ENCODE measurements around the gene KIAA1671.

Gene KIAA1671

DNA sequence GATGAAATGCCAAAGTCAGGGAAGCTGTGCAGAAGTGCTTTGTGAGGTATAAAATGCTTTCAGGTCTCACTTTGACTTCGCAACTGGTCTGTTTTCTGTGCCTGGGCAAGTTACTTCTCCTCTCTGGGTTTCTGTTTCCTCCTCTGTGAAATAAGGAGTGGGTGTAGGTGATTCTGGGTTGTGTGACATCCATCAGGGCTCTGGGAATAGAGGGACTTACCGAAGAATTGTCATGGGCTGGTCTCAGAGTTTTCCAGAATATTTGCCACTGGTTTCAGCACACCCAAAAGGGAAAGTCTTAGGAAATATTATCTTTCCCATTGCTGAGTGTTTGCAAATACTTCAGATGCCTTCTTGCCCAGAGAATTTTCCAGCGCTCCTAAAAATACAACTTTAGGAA lies 118.4 kb downstream of the KIAA1671 start:
- no peak for DNase-seq

DNA sequence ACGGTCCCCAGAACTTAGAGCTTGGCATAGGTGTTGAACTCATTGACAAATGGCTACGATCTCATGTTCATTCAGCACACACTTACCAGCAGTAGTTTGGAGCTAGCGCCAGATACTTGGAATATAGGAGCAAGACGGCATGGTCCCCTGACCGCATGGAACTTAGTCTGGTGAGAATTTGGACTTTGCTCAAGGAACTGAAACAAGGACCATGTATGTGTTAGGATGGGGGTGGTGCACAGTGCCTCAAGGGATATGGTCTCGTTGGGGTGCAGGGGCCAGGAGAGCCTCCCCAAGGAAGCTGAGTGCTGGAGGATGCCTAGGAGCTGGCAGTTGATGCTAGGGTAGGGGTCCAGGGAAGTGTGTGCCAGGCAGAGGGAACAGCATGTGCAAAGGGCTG lies 119.2 kb downstream of the KIAA1671 start:
- DNase-seq = no peak

DNA sequence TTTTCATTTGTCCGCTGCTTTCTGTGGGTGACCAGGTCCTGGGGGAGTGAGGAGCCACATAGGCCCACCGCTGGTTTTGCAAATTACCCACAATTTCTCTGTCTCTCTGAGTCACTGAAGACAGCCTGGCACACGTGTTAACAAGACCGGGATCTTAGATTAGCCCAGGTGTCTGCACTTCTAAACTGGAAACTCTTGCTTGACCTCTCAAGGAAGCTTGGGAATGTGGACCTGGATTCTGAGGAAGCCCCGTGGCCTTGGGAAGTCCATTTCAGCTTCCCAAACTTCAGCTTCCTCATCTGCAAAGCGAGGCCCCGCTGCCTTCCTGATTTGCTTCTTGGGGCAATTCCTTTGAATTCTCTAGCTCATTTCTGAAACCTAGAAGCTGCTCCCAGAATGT lies 119.9 kb downstream of the KIAA1671 start:
- no peak for DNase-seq

DNA sequence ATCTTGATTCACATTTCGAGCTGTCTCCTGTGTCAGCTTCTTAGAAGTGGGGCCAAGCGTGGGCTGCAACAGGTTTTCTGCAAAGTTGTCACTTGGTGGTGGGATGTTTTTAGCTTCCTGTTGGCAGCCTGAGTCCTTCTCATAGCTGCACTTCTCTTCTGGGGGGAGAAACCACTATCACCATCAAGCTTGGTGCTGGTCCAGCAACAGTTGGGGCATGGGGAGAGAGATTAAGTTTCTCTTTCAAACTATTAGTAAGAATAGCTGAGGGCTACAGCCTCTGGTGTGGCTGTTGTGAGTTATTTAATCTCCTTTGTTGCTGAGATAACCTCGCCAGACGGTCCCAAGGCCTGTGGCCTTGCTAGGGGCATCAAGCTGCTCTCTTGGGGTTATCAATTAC lies 123.8 kb downstream of the KIAA1671 start:
- DNase-seq = no peak

DNA sequence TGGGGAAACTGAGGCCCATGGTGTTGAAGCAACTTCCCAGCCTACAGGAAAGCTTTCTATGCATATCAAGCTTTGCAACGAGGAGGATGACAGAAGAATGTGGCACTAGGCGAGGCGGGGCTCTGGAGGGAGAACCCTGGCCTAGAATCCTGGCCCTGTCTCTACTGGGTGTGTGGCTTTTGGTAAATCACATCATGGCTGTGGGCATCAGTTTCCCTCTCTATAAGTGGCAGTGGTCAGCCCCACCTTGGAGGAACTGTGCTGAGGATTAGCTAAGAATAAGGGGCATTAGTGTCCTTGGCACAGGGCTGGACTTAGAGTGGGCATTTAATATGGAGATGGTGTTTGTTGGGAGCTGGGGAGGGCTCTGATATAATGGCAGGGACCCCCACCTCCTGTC lies 124.5 kb downstream of the KIAA1671 start:
- no peak for DNase-seq

DNA sequence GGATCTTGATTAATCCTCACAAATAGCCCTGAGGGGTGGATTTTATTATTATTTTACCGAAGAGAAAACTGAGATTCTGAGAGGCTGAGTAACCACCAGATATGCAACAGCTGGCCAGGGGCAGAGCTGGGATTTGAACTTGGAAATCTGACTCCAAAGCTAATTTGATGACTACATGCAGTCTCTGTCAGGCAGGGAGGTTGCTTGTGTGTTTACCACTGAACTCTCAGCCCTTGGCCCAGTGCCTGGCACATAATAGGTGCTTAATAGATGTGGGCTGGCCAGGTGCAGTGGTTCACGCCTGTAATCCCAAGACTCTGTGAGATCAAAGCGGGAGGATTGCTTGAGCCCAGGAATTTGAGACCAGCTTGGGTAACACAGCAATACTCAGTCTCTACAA lies 125.4 kb downstream of the KIAA1671 start:
- DNase-seq = peak; percentile 62

DNA sequence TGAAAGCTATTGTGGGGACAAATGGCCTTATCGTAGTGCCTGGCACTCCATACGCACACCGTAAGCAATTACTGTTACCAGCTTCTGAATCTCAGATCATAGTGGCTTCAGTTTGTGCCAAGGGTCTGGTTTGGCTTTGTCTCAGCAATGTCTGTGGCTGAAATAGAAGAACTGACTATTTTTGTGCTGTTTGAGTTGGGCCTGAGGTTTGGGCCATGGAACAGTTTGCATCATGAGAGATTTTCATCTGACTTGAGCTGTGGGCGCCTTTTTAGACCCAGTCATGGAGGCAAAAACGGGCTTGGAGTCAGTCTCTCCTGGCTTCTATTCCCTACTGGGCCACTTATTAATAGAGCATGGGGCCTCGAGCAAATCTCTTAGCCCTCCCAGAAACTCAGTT lies 126.1 kb downstream of the KIAA1671 start:
- no peak for DNase-seq

DNA sequence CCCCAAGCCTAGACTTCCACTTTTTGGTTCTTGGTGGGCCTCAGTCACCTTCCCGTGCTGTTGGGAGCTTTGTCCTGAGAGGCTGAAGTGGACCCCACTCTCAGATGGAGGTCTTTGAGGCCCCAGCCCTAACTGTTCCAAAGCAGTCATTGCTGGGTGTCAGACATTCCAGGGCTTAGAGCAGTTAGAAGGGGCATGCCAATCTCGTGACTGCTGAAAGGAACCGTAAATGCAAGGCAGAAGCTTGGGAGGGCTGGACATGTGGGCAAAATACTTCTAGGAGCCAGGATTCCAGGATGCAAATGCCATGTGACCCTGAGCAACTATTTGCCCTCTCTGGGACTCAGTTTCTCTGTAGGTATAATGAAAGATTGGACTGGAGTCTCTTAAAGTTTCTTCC lies 128.3 kb downstream of the KIAA1671 start:
- DNase-seq = no peak

DNA sequence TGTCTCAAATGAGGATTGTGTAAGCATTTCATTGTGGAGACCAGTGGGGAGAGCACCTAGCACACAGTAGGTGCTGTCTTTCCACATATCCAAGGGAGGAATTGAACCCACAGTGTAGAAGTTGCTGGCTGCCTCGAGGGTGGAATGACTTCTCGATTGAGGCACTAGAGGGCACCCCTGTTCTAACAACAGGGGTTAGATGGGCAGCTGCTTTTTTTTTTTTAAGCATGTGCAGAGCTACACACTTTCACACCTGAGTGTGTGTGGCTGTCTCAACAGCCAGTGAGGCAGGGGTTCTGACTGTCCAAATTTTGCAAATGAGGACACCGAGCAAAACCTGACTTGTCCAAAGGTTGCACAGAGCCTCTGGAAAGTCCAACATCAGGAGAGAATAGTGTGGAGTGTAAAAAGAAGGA lies 128.9 kb downstream of the KIAA1671 start:
- no peak for DNase-seq

DNA sequence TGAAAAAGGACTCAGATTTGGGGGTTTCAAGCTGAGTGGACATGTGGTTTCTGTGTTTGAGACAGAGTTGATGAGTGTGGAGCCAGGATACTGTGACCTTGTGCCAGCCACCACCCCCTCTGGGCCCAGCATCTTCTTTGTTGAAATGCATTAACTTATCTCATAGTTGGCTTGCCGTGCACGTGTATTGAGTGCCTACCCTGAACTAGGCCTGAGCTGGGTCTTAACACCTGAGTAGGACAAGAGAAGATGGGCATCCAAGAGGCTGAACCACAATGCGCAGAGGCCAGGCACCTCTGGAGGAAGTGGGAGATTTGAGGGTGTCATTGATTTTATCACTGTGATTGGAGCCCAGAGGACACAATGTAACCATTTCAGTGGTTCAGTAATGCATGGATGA lies 129.6 kb downstream of the KIAA1671 start:
- no peak for DNase-seq

DNA sequence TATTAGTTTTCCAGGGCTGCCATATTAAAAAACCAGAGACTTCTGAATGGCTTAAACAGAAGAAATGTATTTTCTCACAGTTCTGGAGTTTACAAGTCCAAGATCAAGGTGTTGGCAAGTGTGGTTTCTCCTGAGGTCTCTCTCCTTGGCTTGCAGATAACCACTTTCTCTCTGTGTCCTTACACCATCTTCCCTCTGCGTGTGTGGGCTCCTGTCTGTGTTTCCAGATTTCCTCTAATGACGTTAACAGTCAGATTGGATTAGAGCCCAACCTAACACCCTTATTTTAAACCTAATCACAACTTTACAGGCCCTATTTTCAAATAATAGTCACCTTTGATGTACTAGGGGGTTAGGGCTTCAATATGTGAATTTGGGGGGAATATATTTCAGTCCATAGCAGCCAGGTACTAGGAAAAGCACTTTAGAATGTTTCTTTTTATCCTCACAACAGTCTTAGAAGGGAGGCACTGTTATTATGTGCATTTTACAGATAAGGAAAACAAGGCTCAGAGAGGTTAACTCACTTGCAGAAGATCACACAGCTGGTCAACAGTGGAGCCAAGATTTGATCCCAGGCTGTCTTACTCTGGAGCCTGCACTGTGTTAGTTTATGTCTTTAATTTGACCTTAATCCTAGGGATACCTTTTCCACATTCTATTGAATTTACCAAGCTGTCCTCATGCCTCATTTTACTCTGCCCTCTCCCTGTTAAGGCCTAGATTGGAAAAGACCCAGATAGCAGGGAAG lies 130.7 kb downstream of the KIAA1671 start:
- DNase-seq = no peak

DNA sequence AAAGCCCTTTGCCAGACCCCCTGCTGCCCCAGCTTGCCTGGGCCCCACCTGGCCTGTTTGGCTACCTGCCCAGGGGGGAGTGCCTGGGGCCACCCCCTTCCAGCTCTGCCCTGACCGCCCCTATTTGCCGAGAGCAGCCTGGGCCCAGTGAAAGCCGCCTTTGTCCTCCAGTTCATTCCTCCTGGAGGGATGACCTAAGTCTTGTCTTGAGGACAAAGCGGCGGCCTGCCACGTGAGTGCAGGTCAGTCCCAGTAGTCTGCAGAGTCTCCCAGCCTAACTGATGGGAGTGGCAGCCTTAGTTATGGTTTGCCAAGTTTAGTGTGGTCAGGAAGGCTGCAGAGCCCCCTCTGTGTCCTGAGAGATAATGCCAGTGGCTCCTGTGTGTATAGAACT lies 131.3 kb downstream of the KIAA1671 start:
- DNase-seq = no peak

DNA sequence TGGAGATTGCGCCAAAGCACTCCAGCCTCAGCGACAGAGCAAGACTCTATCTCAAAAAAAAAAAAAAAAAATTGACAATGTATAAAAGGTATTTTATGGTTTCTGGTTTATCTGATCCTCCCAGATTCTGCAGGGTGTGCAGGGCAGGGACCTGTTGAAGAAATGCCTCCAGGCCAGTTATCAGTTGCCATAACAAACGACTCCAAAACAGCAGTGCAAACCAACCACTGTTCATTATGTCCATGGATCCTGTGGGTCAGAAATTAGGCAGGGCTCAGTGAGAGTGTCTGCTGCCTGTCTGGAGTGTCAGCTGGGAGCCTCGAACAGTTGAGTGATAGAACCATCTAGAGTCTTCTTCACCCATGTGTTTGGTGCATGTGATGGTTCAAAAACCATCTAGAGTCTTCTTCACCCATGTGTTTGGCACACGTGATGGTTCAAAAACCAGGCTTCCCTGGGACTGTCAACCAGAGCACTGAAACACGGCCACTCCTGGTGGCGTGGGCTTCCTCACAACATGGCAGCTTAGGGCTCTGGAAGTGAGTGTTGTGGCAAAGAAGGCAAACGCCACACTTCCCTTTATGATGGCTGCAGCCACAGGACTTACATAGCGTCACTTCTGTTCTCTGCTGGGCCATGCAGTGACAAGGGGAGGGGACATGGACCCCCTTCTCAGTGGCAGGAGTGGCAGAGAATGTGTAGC lies 132.0 kb downstream of the KIAA1671 start:
- no peak for DNase-seq

DNA sequence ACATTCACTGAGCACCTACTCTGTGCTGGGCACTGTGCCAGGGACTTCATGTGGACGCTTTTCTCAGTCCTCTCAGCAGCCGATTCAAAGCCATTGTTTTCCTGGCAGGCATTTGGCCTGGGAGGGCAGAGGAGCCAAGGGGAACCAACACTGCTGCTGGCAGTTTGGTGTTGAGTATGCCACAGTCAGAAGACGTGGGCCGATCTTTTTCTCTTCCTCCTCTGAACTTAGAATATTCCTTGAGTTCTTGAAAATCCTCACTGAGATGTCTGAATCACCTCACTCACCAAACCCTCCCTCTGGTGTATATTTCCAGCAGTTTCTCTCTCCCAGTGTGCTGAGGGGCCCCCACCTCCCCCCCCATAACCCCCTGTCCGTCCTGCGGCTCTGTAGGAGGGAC lies 132.6 kb downstream of the KIAA1671 start:
- no peak for DNase-seq

DNA sequence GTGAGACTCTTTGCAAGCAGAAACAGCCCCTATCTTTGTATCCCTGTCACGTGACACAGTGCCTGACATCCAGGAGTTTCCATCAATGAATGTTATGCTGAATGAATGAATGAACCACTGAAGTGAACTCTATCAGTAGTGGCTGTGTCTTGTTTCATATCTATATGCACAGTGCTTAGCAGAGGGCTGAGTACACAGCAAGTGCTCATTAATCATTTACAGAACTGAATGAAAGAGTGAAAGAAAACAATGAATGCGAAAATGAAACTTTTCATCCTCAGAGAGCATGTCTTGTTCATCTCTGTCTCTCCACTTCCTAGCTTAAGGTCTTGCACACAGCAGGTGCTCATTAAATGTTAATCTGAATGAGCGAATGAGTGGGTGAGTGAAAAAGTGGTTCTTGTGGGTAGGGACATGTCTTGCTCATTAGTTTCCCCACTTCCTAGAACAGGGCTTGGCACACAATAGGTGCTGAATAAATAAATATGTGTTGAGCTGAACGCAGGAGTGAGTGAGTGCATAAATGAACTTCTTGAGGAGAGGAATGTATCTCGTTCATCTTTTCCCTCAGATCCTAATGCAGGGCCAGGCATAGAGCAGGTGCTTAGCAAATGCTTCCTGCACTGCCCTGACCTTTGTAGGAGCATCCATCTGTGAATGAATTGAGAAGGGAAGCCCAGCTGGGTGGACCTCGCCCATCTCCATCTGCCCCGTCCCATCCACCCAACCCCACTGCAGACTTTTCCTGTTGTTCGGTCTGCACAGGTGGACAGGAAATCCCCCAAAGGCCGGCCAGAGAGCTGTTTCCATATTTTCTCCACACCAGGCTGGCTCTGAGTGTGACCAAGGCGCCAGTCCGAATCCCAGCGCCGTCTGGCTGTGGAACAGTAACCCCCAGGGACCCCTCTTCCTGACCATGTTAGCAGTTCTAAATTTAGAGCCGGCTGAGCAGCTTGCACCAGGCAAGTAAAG lies 133.7 kb downstream of the KIAA1671 start:
- DNase-seq = no peak

DNA sequence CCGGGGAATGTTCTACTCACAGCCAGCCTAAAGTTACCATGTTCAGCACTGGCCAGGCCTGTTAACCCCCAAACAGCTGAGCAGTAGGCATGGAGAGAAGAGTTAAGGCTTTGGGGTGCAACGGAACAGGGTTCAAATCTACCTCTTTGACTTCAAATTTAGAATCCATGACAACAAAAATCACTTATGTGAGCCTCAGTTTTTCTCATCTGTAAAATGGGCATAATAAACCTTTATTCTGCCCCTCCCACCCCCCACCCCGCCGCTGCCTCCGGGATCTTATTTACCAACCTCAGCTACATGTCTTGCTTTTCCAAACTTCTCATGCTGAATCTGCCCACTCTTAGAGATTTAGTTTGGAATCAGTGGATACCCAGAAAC lies 134.4 kb downstream of the KIAA1671 start:
- DNase-seq = no peak

DNA sequence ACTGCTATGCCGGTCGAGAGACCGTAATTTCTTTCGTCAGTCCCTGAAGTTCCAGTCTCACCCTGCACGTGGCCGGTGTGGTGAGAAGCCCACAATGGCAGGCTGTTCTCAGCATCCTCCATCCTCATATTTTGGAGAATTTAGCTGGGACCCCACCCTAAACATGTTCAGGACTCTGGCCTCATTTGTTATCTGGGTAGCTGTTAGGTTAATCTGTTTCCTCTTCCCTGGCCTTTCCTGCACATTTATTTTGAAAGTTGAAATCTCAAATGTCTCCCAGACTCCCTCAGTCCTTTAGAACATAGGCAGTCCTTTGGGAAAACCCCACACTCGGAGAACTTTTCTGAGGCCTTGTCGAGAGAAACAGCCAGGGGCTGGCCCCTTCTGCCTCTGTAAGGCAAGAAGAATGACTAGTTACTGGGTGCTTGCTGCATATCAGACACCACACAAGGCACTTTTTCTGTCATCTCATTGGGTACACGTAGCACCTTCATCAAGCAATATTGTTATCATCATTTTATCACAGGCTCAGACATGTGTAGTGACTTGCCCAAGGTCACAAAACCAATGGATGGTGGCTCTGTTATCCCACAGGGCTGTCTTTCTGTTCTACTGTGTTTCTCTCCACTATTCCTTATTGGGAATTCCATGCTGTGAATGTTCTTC lies 137.8 kb downstream of the KIAA1671 start:
- DNase-seq = no peak

DNA sequence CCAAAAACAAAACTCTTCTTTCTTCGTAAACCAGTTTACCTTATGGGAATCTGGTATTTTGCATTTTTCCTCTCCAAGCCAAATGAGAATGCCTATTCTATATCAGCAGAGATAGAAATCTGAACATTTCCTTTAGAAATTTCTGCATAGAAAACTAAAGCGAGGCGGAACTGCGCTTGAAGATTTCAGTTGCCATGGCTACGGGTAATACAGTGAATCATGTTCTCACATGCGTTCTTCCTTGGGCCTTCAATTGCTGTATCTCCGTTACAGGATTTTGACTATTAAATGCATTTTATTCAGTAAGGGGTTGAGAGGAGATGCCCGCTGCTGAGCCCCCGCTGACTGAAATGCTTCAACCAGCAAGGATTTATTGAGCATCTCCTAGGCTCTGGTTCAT lies 138.9 kb downstream of the KIAA1671 start:
- DNase-seq = no peak

DNA sequence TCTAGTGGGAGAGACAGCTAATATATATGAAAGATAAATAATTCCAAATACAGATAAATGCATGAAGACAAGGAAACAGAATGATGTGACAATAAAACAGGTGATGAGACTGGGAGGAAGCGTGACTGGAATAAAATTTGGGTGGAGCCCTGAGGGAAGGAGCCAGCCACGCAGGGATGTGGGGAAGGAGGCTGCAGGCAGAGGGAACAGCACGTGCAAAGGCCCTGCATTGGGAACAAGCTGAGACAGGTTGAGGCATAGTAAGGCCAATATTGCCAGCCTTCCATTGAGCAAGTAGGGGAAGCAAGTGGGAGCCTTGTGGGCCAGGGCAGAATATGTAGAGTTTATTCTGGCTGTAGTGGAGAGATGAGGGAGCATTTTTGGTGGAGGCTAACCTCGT lies 139.6 kb downstream of the KIAA1671 start:
- DNase-seq = no peak

DNA sequence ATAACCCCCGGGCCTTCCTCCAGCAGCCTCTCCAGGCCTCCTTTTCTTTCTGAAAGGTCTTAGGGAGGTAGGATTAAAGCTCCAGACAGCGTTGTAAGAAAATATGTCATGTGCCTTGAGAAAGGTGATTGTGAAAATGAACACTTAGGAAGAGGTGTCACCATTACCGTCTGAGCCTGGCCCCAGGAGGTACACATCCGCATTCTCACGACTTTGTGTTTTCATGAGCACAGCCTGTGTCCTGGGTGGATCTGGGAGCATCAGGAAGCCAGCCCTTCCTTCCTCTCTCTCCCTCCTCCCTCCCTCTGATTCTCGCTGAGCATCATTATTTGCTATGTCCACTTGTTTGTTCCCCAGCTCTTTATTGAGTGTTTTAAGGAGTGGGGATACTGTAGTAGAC lies 142.1 kb downstream of the KIAA1671 start:
- DNase-seq = no peak

DNA sequence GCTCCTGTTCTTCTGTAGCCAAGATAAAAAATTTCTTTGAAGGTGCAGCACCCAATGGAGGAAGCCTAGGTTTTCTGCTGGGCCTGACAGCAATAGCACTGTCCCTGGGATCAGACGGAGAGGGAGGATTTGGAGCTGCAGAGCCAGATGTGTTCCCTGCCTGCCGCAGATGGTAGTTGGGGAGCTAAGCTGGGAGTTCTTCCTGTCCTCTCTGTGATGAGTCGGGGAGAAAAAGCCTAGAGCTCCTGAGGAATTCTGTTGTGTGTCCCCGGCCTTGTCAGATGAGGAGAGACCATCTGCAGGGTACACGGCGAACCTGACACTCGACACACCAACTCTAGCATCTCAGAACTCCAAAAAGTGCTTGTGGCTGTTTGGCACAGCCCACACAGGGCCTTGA lies 143.4 kb downstream of the KIAA1671 start:
- no peak for DNase-seq

DNA sequence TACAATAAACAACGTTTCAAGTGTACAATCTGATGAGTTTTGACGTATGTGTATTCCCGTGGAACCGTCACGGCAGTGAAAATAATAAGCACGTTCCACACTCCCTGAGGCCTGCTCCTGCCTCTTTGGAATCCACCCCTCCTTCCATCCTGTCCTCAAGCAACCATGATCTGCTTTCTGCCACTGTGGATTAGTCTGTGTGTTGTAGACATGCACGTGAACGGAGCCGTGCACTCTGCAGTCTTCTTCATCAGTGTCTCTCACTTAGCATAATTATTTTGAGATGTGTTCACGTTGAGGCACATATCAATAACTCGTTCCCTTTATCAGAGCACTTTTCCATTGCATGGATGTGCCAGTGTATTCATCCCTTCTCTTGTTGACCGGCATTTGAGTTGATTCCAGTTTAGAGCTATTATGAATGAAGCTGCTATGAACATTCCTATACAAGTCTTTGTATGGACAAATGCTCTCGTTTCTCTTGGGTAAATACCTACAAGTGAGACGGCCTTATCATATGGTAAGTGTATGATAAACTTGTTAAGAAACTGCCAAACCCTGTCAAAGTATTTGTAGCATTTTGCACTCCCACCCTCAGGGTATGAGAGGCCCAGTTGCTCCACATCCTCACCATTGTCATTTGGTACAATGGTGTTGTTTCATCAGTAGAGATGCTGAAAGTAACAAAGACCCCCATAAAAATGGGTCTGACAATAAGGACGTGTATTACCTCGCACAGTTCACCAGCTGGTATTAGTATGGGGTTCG lies 144.3 kb downstream of the KIAA1671 start:
- no peak for DNase-seq

All from NCI-H2029 treated with DMSO at 0.1 percent for 48 hours (cell line).